HG02852 (cell line): Measurements from ENCODE around the gene PNKP.
A peak's percentile ranks its signal among the peaks of the same experiment; 100 is the strongest.

Source experiments
- ATAC-seq: cut with Tn5 transposase; IDR thresholded peaks from one replicate; pipeline ENCODE4 v1.9.1; 2021; ENCODE audit warnings: mild to moderate bottlenecking, moderate library complexity; ENCODE audit not compliant: unreplicated experiment

Gene PNKP

DNA sequence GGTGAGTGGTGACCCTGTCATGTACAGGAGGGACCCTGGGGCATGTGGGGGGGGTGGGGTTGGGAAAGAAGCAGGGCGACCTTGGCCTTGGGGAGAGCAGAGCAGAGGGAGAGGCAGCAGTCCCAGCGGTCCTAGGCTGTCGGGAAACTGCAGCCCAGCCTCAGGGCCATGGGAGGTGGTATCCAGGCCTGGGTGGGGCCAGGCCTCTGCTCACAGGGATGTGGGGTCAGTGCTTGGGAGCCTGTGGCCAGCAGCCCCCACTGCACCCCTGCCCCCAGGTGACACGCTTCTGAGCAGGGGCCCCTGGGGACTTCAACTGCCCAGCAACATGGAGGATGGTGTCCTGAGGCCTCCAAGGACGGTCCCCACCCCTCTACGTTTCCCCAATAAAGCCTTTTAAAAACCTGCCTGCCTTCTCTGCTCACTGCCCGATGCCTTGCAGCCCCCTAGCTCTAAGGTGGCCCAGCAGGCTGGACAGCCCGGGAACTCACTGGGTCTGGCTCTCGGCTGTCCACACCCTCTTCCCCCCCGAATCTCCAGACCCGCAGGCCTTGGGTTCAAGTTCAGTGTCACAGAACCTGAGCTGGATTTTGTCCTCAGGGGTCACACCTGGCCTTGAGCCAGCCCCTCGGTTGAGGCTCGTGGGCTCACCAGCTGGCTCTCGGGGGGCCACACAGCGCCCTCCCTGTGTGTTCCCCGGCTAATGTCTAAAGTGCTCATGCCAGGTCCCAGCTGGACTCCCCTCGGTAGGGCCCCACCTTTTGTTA, 6.9 kb downstream of the PNKP start:
- no peak for ATAC-seq

DNA sequence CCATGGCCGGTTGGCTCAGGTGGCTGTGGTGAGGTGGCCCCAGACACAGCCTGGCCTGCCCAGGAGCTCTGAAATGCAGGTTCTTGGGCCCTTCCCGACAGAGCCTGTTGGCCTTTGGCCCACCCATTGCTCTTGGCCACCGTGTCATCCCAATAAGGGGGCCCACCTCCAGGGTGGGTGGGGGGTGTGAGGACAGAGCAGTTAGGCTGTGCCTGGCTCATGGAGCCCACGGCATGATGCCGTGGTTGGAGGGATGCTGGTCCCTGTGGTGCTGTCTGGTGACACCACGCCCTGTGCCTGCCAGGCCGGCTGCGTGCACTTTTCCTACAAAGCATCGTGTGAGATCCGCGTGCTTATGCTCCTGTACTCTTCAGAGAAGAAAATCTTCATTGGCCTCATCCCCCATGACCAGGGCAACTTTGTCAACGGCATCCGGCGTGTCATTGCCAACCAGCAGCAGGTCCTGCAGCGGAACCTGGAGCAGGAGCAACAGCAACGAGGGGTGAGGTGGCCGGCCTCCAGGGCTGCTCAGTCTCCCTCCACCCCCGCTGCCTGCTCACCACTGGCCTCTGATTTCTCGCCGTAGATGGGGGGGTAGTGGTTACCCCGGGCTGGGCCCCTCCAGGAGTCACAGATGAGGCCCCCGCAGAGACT, 7.6 kb downstream of the PNKP start:
- ATAC-seq = no peak

DNA sequence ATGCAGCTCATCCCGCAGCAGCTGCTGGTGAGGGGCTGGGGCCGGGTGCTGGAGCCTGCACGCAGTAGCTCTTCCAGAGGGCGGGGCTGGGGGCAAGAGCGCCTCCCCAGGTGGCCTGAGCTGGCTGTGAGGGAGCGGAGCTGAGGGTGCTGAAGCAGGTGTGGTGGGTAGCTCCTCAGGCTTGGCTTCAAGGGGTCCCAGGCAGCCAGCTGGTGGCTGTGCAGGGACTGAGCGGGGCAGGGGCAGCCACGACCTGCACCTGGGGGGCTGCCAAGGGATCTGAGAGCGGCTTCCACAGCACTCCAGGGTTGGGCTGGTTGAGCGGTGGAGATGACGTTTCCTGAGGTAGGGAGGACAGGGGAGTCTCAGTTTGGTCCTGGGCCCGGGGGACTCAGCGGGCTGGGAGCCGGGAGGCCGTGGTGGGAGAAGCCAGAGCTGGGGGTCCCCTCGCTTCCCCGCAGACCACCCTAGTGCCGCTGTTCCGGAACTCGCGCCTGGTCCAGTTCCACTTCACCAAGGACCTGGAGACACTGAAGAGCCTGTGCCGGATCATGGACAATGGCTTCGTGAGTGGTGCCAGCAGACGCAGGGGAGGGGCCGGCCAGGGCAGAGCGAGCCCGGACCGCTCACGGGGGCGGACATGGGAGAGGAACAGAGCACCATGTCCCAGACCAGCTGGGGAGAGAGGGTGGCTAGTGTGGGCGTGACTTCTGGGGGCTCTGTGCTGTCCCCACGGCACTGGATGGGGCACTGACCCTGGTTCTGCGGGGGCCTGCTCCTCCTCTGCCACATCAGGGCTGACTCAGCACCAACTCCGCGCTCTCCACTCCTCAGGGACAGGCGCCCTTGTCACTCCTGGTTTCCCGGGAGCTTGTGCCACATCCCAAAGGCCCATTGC, 9.0 kb downstream of the PNKP start:
- no peak for ATAC-seq

DNA sequence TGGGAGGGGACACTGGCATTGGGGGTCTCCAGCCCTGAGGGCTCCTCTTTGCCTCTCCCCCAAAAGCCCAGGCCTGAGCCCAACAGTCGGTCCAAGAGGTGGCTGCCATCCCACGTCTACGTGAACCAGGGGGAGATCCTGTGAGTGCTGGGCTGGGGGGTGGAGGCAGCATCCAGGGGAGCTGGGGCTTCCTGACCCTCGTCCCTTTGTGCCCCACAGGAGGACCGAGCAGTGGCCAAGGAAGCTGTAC, 9.6 kb downstream of the PNKP start:
- no peak for ATAC-seq

DNA sequence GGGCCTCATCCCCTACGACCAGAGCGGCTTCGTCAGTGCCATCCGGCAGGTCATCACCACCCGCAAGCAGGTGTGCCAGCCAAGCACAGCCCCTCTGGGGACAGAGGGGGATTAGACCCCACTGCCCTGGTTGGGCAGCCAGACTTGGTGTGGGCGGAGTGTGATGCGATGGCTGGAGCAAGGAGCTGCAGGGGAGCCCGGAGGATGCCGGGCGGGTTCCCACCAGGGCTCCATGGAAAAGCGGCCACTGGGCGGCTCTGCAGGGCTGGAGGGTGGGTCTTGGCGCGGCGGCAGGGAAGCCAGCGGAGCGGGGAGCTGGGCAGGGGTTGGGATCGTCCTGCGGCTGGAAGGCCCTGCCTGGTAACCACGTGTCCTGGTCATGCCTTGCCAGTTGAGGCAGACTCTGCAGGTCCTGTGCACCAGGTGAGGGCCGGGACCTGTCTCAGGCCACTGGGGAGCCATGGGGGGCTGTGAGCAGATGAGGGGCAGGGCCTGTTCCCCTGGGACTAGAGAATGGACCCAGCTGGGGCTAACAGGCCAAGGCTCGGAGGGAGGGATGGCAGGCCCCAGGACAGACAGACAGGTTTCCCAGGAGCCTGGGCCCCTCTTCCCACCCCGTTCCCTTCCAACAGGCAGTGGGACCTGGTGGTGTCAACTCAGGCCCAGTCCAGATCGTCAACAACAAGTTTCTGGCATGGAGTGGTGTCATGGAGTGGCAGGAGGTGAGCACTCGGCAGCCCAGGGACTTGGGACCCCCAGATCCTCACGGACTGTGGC, 10.1 kb downstream of the PNKP start:
- no peak for ATAC-seq

DNA sequence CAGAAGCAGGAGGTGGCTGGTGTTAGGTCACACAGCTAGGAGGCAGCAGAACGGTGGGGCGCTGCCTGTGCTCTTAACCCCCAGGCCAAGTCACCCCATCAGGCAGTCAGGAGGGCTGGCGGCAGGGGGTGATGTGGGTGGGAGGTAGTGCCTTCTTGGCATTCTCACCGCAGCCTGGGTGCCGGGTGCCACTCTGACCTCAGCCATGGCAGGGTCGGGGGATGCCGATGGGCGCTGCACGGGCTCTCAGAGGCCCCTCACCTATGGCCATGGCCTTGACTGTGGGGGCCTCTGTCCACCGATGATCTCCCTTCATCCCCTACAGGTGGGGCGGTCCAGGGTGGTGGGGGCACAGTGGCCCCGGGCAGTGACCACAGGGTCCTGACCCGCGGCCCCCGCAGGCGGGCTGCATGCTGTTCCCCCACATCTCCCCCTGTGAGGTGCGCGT, 10.8 kb downstream of the PNKP start:
- ATAC-seq = no peak

DNA sequence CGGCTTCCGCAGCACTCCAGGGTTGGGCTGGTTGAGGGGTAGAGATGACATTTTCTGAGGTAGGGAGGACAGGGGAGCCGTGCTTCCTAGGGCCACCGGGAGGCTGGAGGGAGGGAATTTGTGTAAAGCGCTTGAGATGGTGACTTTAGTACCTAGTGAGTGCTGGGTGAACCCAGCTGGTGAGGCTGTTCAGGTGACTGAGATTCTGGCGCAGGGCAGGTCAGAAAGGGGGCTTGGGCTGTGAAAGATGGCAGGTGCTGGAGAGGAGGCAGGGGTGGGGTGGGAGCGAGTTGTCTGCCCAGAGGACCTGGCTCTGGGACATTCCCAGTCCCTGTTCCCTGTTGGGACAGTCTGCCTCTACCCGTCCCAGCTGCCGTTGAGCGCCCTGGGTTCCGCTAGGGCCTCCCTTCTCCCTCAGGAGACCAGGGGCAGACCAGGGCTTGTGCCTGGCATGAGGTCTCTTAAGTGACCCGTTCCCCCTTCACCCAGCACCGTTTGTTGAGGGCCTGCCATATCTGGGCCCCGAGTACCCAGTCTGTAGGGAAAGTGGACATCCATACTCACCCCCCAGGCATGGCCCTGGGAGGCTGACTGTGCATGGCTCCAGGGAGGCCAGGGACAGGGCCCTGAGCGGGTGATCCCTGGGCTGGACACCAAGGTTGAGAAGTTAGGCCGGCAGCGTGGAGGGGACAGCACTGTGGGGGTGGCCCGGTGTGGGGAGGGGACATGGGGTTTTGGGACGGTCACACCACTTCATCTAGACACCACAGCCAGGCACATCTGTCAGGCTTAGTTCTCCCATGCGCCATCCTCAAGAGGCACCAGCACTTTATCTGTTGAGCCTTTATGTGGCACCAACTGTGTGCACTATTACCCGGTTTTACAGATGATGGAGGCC, 11.5 kb downstream of the PNKP start:
- no peak for ATAC-seq

DNA sequence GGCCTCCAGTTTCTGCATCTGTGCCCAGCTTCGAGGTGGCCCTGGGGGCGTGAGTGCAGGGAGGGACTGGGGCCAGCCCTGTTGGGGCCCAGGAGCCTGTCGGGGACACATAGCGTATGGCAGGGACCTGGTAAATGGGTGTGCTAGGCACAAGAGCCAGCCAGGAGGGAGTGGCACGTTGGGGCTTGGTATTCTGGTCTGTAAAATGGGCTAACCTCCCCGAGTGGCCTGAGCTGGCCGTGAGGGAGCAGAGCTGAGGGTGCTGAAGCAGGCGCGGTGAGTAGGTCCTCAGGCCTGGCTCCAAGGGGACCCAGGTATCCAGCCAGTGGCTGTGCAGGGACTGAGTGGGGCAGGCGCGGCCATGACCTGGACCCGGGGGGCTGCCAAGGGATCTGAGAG, 12.1 kb downstream of the PNKP start:
- ATAC-seq = no peak

DNA sequence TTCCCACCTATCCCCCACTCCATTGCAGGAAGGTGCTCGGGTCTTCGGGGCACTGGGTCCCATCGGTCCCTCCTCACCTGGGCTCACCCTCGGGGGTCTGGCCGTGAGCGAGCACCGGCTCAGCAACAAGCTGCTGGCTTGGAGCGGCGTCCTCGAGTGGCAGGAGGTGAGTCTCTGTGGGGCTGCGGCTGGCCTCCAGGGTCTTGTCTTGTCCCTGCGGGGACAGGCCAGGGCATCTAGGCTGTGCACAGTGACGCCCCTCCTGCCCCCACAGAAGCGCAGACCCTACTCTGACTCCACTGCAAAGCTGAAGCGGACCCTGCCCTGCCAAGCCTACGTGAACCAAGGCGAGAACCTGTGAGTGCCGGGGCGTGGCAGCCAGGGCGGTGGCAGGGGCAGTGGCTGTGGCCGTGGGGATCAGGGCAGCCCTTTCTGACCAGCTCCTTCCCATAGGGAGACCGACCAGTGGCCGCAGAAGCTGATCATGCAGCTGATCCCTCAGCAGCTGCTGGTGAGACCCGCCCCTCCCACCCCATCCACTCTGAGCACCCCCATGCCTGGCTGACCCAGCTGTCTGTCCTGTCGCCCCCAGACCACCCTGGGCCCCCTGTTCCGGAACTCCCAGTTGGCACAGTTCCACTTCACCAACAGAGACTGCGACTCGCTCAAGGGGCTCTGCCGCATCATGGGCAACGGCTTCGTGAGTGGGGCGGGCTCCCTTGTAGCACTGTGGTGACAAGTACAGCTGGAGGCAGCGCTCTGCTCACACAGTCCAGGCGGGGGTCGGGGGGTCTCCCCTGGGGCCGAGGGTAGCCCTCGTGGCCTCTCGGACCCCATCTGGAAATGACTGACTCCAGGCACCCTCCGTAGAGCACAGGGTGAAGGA, 12.8 kb downstream of the PNKP start:
- ATAC-seq = no peak

DNA sequence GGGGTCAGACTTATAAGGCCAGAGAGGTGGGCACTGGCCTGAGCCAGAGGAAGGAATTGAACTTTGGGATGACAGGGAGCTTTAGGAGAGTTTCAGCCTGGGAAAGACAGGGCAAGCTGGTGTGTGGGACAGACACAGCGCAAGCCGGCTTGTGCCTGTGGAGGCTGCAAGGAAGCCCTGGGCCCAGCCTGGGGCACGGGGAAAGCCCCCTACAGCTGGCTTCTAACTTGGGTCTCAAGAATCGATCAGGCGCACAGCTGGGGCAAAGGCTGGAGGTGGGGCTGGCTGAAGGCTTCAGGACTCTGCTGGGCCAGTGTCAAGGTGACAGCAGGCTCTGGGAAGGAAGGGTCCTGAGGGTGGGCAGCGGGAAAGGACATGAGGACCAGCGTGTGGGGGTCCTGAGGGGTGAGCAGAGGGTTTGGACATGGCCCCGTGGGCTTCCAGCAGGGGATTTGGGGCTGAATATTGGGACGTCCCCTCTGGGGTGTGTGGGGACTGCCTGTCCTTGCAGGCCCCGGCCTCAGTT, 13.5 kb downstream of the PNKP start:
- no peak for ATAC-seq

DNA sequence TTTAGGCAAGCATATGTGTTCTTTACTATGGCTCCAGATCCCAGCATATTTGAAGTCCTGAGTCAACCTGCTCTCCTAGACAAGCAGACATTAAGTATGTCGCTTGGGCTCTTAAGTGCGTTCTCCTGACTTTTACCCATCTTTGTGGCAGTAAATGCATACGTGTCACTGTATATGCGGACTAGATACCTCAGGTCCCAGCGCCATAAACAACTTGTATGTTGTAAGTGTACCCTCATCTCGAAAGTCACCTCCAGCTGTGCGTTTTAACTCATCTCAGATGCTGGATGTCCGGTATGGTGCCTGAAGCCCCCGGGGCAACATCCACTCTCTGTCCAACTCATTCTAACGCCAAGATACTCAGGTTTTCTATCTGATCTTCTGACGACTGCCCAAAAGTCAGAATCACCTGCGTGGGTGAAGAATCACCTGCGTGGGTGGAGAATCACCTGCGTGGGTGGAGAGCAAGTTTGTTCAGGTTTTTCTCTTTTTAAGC, 14.7 kb downstream of the PNKP start:
- no peak for ATAC-seq

DNA sequence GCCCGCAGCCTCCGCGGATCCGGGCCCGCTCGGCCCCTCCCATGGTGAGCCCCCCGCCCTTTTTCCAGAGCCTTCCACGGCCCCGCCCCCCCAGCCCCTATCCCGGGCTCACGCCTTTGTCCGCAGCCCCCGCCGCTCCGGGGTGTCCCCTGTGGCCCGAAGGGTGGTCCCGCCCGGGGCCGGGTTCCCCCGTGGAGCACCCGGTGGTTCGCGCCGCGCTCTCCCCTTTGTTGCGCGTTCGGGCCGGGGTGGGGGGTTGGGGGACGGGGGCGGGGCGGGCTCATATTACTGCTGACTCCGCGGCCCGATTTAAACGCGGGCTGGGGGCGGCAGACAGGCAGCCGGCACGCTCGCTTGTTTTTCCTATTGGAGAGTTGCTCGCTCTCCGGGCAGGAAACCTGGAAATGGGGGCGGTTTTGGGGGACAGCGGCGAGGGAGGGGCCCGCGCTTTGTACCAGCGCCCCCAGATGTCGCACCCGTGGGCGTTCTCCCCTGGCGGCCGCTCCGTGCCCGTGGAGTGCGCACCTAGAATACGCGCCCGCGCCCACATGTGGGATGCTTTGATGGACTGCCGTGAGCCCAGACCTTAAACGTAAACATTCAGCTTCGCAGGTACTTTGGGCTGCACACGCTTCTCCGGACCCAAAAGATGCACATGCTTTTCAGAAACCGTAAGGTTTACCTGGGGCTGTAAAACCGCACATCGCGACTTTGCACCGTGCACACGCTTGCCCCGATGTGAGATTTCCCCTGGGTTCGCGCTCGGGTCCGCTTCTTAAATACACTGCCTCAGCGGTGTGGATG, 15.7 kb downstream of the PNKP start:
- ATAC-seq = no peak

DNA sequence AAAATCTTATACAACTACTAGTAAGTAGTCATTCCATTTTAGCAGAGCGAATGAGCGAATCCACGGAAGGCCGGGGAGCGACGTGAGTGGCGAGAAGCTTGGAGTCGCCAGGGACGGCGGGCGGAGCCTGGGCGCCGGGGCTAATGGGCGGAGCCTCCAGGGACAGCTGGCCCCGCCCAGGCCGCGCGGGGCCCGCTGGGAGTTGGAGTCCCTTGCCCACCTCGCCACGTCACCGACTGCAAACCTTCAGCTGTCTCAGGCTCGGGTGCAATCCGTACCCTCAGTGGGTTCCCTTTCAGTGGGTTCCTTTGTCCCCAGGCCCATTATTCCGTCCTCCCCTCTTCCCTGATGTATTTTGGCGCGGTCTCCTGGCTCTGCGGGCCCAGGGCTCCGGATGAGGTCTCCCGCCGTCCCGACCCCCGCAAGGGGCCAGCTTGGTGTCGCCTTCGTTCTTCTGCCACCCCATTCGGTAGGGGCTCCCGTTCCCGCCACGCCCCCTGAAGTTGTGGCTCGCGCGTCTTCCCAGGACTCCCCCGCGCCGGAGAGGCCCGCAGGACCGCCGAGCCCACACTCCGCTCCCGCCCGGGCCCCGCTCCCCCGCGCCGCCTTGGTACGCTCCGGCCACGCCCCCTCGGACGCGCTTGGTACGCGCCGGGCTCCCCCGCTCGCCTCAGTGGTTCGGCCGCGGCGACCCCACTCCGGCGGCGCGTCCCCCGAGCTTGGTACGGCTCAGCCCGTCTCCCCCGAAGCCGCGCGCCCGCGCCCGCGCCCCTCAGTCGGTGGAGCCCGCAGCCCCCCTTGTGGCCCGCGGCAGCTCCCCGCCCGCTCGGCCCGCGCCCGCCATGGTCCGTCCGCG, 16.7 kb downstream of the PNKP start, which contains the start of gene PTOV1:
TSS of gene PTOV1 (plus strand) at position 673 of the 856 bp plus-strand sequence.
- ATAC-seq = peak; percentile 68

DNA sequence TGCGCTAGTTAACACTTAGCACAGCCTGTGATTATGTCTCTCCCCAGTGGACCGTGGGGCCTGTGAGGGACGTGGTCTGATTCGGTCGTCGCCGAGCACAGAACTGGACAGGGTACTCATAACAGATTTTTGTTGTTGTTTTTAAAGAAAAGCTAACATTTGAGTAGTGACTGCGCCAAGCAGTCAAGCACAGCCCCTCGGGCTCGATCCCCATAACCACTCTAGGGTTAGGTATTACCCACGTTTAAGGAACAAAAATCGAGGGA, 17.2 kb downstream of the PNKP start:
- ATAC-seq = no peak

DNA sequence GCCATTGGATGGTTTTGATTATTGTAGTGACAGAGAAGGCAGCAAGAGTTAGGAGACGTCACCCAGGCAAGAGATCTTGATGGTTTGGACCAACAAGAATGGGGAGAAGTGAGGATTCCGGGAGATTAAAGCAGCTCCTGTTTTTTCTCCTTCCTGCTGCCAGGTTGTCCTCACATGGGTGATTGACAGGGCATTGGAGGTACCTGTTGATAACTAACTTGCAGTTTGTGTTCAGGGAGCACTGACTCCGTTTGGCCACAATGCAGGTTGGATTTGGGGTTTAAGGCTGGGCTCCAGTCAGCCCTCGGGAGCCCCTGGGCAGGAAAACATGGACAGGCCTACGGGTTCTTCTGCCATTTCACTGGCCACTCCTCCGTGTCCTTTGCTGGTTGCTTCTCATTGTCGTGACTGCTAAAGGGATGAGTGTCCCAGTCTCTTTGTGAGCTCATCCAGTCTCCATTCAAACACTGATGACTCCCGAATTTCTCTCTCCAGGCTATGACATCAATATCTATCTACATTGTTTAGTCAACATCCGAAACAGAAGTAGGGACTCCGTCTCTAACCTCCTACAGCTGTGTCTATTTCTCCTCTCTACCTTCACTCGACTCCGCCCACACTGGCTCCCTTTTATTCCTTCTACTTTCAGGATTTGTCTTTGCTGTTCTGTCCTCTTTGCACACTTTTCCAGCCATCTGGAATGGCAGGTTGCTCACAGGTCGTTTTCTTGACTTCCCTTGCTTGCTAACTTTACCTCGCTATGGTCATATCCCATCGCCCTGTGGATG, 17.7 kb downstream of the PNKP start:
- no peak for ATAC-seq

DNA sequence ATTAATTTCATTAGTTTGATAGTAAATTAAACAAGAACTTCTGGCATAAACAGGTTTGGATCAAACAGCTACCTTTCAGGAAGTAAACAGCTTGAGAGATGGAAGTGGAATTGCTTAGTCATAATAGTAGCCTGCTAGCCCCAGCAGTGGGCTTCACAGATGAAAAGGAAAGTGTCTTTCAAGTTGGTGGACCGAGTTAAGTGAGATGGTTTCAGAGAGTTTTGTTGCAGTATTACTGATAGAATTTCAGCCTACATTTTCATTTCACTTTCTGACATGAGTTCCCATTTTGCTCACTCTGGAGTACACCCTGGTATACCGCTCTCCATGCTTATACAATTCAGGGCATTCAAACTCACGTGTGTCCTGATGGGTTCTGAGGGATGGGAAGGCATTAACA, 18.4 kb downstream of the PNKP start:
- no peak for ATAC-seq
